HG03378 (cell line): ENCODE data around the gene CDH20.

Experiments
- ATAC-seq: cut with Tn5 transposase; IDR thresholded peaks from one replicate; pipeline ENCODE4 v1.9.1; 2021; ENCODE audit warnings: mild to moderate bottlenecking, moderate library complexity; ENCODE audit not compliant: unreplicated experiment

CDH20 gene

GRCh38 chr18:61570070-61570469 lies 236.8 kb downstream of the CDH20 start:
- no peak for ATAC-seq

GRCh38 chr18:61572084-61572655 lies 238.9 kb downstream of the CDH20 start:
- no peak for ATAC-seq

- no peak for ATAC-seq
Observed at GRCh38 chr18:61572871-61573270, 239.6 kb downstream of the CDH20 start.

GRCh38 chr18:61574665-61575064 lies 241.4 kb downstream of the CDH20 start:
- ATAC-seq = no peak

GRCh38 chr18:61575419-61575818 lies 242.2 kb downstream of the CDH20 start:
- no peak for ATAC-seq

GRCh38 chr18:61578846-61579245 lies 245.6 kb downstream of the CDH20 start:
- ATAC-seq = no peak

GRCh38 chr18:61579581-61579980 lies 246.4 kb downstream of the CDH20 start:
- ATAC-seq = no peak

- no peak for ATAC-seq
Observed at GRCh38 chr18:61580046-61580445, 246.8 kb downstream of the CDH20 start.

- ATAC-seq = no peak
Observed at GRCh38 chr18:61581578-61582201, 248.5 kb downstream of the CDH20 start.

GRCh38 chr18:61582202-61582710 lies 249.0 kb downstream of the CDH20 start:
- no peak for ATAC-seq

- ATAC-seq = no peak
Observed at GRCh38 chr18:61583548-61583947, 250.3 kb downstream of the CDH20 start.

GRCh38 chr18:61587865-61588264 lies 254.6 kb downstream of the CDH20 start:
- ATAC-seq = no peak

- ATAC-seq = no peak
Observed at GRCh38 chr18:61589053-61589723, 256.0 kb downstream of the CDH20 start.

- ATAC-seq = no peak
Observed at GRCh38 chr18:61589724-61590065, 256.5 kb downstream of the CDH20 start.

GRCh38 chr18:61591253-61591652 lies 258.0 kb downstream of the CDH20 start:
- no peak for ATAC-seq

- no peak for ATAC-seq
Observed at GRCh38 chr18:61595615-61596251, 262.5 kb downstream of the CDH20 start.

GRCh38 chr18:61596296-61596695 lies 263.1 kb downstream of the CDH20 start:
- ATAC-seq = no peak

- no peak for ATAC-seq
Observed at GRCh38 chr18:61597316-61597715, 264.1 kb downstream of the CDH20 start.

- no peak for ATAC-seq
Observed at GRCh38 chr18:61600422-61600821, 267.2 kb downstream of the CDH20 start.

GRCh38 chr18:61602836-61603235 lies 269.6 kb downstream of the CDH20 start:
- no peak for ATAC-seq
